ENCODE measurements around the gene DEFB131A.
"Not testable (repeated sequence)": the region's sequence is repeated elsewhere in the genome, so short reads cannot be mapped to it uniquely, and the experiment has no call there.

DEFB131A gene

GRCh38 chr4:9454284-9454683 lies 10.1 kb downstream of the DEFB131A start:
- not testable (repeated sequence) for H3K27me3 ChIP-seq (ENCODE audit: control insufficient read depth in 1 of 2, insufficient read depth in 2 of 2, low read length in 2 of 2); H3K9ac ChIP-seq (ENCODE audit: low read length); H3K9me3 ChIP-seq (ENCODE audit: low read length); H3K4me3 ChIP-seq (ENCODE audit: low read depth in 1 of 2, low read length in 2 of 2); H3K27ac ChIP-seq (ENCODE audit: low read depth, low read length); H3K4me1 ChIP-seq (ENCODE audit: insufficient read depth, low read length); H3K36me3 ChIP-seq (ENCODE audit: insufficient read depth, low read length)

- not testable (repeated sequence) for H3K27me3 ChIP-seq (ENCODE audit: control insufficient read depth in 1 of 2, insufficient read depth in 2 of 2, low read length in 2 of 2); H3K4me3 ChIP-seq (ENCODE audit: low read depth in 1 of 2, low read length in 2 of 2); H3K9ac ChIP-seq (ENCODE audit: low read length); H3K27ac ChIP-seq (ENCODE audit: low read depth, low read length); H3K9me3 ChIP-seq (ENCODE audit: low read length); H3K4me1 ChIP-seq (ENCODE audit: insufficient read depth, low read length); H3K36me3 ChIP-seq (ENCODE audit: insufficient read depth, low read length)
Observed at GRCh38 chr4:9455046-9455445, 10.8 kb downstream of the DEFB131A start.

- H3K27ac ChIP-seq (ENCODE audit: low read depth, low read length); H3K4me1 ChIP-seq (ENCODE audit: insufficient read depth, low read length); H3K9me3 ChIP-seq (ENCODE audit: low read length); H3K9ac ChIP-seq (ENCODE audit: low read length); H3K36me3 ChIP-seq (ENCODE audit: insufficient read depth, low read length); H3K4me3 ChIP-seq (ENCODE audit: low read depth in 1 of 2, low read length in 2 of 2); H3K27me3 ChIP-seq (ENCODE audit: control insufficient read depth in 1 of 2, insufficient read depth in 2 of 2, low read length in 2 of 2): not testable (repeated sequence)
Observed at GRCh38 chr4:9479466-9479865, 35.3 kb downstream of the DEFB131A start.

GRCh38 chr4:9480066-9480465 lies 35.9 kb downstream of the DEFB131A start:
- not testable (repeated sequence) for H3K27ac ChIP-seq (ENCODE audit: low read depth, low read length); H3K9me3 ChIP-seq (ENCODE audit: low read length); H3K4me1 ChIP-seq (ENCODE audit: insufficient read depth, low read length)

GRCh38 chr4:9482871-9483270 lies 38.7 kb downstream of the DEFB131A start:
- not testable (repeated sequence) for H3K36me3 ChIP-seq (ENCODE audit: insufficient read depth, low read length); H3K9me3 ChIP-seq (ENCODE audit: low read length); H3K4me1 ChIP-seq (ENCODE audit: insufficient read depth, low read length); H3K27me3 ChIP-seq (ENCODE audit: control insufficient read depth in 1 of 2, insufficient read depth in 2 of 2, low read length in 2 of 2); H3K9ac ChIP-seq (ENCODE audit: low read length); H3K27ac ChIP-seq (ENCODE audit: low read depth, low read length); H3K4me3 ChIP-seq (ENCODE audit: low read depth in 1 of 2, low read length in 2 of 2)

More at GRCh38 chr4:9480066-9480465, 35.9 kb downstream of the DEFB131A start:
- not testable (repeated sequence) for H3K4me3 ChIP-seq (ENCODE audit: low read depth in 1 of 2, low read length in 2 of 2); H3K9ac ChIP-seq (ENCODE audit: low read length); H3K36me3 ChIP-seq (ENCODE audit: insufficient read depth, low read length); H3K27me3 ChIP-seq (ENCODE audit: control insufficient read depth in 1 of 2, insufficient read depth in 2 of 2, low read length in 2 of 2)

GRCh38 chr4:9483682-9484081 lies 39.5 kb downstream of the DEFB131A start:
- H3K27me3 ChIP-seq (ENCODE audit: control insufficient read depth in 1 of 2, insufficient read depth in 2 of 2, low read length in 2 of 2); H3K9me3 ChIP-seq (ENCODE audit: low read length); H3K9ac ChIP-seq (ENCODE audit: low read length); H3K4me3 ChIP-seq (ENCODE audit: low read depth in 1 of 2, low read length in 2 of 2); H3K4me1 ChIP-seq (ENCODE audit: insufficient read depth, low read length); H3K36me3 ChIP-seq (ENCODE audit: insufficient read depth, low read length); H3K27ac ChIP-seq (ENCODE audit: low read depth, low read length): not testable (repeated sequence)

GRCh38 chr4:9486880-9487279 lies 42.7 kb downstream of the DEFB131A start:
- H3K4me3 ChIP-seq (ENCODE audit: low read depth in 1 of 2, low read length in 2 of 2); H3K4me1 ChIP-seq (ENCODE audit: insufficient read depth, low read length); H3K9ac ChIP-seq (ENCODE audit: low read length); H3K36me3 ChIP-seq (ENCODE audit: insufficient read depth, low read length); H3K27ac ChIP-seq (ENCODE audit: low read depth, low read length); H3K27me3 ChIP-seq (ENCODE audit: control insufficient read depth in 1 of 2, insufficient read depth in 2 of 2, low read length in 2 of 2); H3K9me3 ChIP-seq (ENCODE audit: low read length): not testable (repeated sequence)

GRCh38 chr4:9488796-9489195 lies 44.6 kb downstream of the DEFB131A start:
- not testable (repeated sequence) for H3K9me3 ChIP-seq (ENCODE audit: low read length); H3K4me3 ChIP-seq (ENCODE audit: low read depth in 1 of 2, low read length in 2 of 2); H3K4me1 ChIP-seq (ENCODE audit: insufficient read depth, low read length); H3K27ac ChIP-seq (ENCODE audit: low read depth, low read length); H3K27me3 ChIP-seq (ENCODE audit: control insufficient read depth in 1 of 2, insufficient read depth in 2 of 2, low read length in 2 of 2); H3K36me3 ChIP-seq (ENCODE audit: insufficient read depth, low read length); H3K9ac ChIP-seq (ENCODE audit: low read length)

GRCh38 chr4:9490496-9490895 lies 46.3 kb downstream of the DEFB131A start:
- not testable (repeated sequence) for H3K27me3 ChIP-seq (ENCODE audit: control insufficient read depth in 1 of 2, insufficient read depth in 2 of 2, low read length in 2 of 2); H3K27ac ChIP-seq (ENCODE audit: low read depth, low read length); H3K4me3 ChIP-seq (ENCODE audit: low read depth in 1 of 2, low read length in 2 of 2); H3K9ac ChIP-seq (ENCODE audit: low read length); H3K4me1 ChIP-seq (ENCODE audit: insufficient read depth, low read length); H3K36me3 ChIP-seq (ENCODE audit: insufficient read depth, low read length); H3K9me3 ChIP-seq (ENCODE audit: low read length)

GRCh38 chr4:9490986-9491385 lies 46.8 kb downstream of the DEFB131A start:
- H3K9me3 ChIP-seq (ENCODE audit: low read length); H3K4me1 ChIP-seq (ENCODE audit: insufficient read depth, low read length); H3K36me3 ChIP-seq (ENCODE audit: insufficient read depth, low read length); H3K4me3 ChIP-seq (ENCODE audit: low read depth in 1 of 2, low read length in 2 of 2); H3K27ac ChIP-seq (ENCODE audit: low read depth, low read length); H3K27me3 ChIP-seq (ENCODE audit: control insufficient read depth in 1 of 2, insufficient read depth in 2 of 2, low read length in 2 of 2); H3K9ac ChIP-seq (ENCODE audit: low read length): not testable (repeated sequence)

- not testable (repeated sequence) for H3K36me3 ChIP-seq (ENCODE audit: insufficient read depth, low read length); H3K9me3 ChIP-seq (ENCODE audit: low read length); H3K4me3 ChIP-seq (ENCODE audit: low read depth in 1 of 2, low read length in 2 of 2); H3K9ac ChIP-seq (ENCODE audit: low read length); H3K4me1 ChIP-seq (ENCODE audit: insufficient read depth, low read length); H3K27ac ChIP-seq (ENCODE audit: low read depth, low read length)
- H3K27me3 ChIP-seq (ENCODE audit: control insufficient read depth in 1 of 2, insufficient read depth in 2 of 2, low read length in 2 of 2), result peaks cover 0 to 11% of the 10 kb centered on the region in 2 donors
Observed at GRCh38 chr4:9493589-9493988, 49.4 kb downstream of the DEFB131A start.

GRCh38 chr4:9494256-9495035 lies 50.2 kb downstream of the DEFB131A start:
- H3K27me3 ChIP-seq (ENCODE audit: control insufficient read depth in 1 of 2, insufficient read depth in 2 of 2, low read length in 2 of 2), result peaks cover 0 to 12% of the 10 kb centered on the region in 2 donors
- H3K4me1 ChIP-seq (ENCODE audit: insufficient read depth, low read length); H3K9me3 ChIP-seq (ENCODE audit: low read length); H3K27ac ChIP-seq (ENCODE audit: low read depth, low read length); H3K36me3 ChIP-seq (ENCODE audit: insufficient read depth, low read length); H3K4me3 ChIP-seq (ENCODE audit: low read depth in 1 of 2, low read length in 2 of 2); H3K9ac ChIP-seq (ENCODE audit: low read length): not testable (repeated sequence)
